ENCODE data around the gene TNFRSF6B.
A peak's percentile ranks its signal among the peaks of the same experiment; 100 is the strongest.

Gene TNFRSF6B

GRCh38 chr20:63693733-63694583 is 2.5 kb upstream of the TNFRSF6B start:
- no peaks in the 10 kb centered on the region for H3K27me3 ChIP-seq (ENCODE audit: control insufficient read depth, insufficient read depth, low read length)
- H3K9me3 ChIP-seq (ENCODE audit: control insufficient read depth, insufficient read depth, low read depth, low read length): no peaks in the 10 kb centered on the region
- peaks cover 21% of the 10 kb centered on the region for H3K4me1 ChIP-seq (ENCODE audit: control insufficient read depth, insufficient read depth, low read length)
- H3K27ac ChIP-seq (ENCODE audit: low read depth, low read length): no peak overlapping the region
- peaks cover 10% of the 10 kb centered on the region for H3K36me3 ChIP-seq (ENCODE audit: control insufficient read depth, insufficient read depth, low read length)
- no peak overlapping the region for H3K4me3 ChIP-seq (ENCODE audit: low read depth, low read length)
- no peak overlapping the region for H3K9ac ChIP-seq (ENCODE audit: low read length)

GRCh38 chr20:63694584-63695423 is 1.6 kb upstream of the TNFRSF6B start:
- peaks cover 10% of the 10 kb centered on the region for H3K36me3 ChIP-seq (ENCODE audit: control insufficient read depth, insufficient read depth, low read length)
- H3K4me1 ChIP-seq (ENCODE audit: control insufficient read depth, insufficient read depth, low read length): peaks cover 29% of the 10 kb centered on the region
- H3K27ac ChIP-seq (ENCODE audit: low read depth, low read length): no peak overlapping the region
- H3K9ac ChIP-seq (ENCODE audit: low read length): no peak overlapping the region
- no peak overlapping the region for H3K4me3 ChIP-seq (ENCODE audit: low read depth, low read length)
- no peaks in the 10 kb centered on the region for H3K27me3 ChIP-seq (ENCODE audit: control insufficient read depth, insufficient read depth, low read length)
- H3K9me3 ChIP-seq (ENCODE audit: control insufficient read depth, insufficient read depth, low read depth, low read length): no peaks in the 10 kb centered on the region

- Histone ChIP-seq H3K4me3 (ENCODE audit: low read depth, low read length) (peak overlapping the region; percentile 66; the same call in 1 of the 2 replicates), H3K9me3 (ENCODE audit: control insufficient read depth, insufficient read depth, low read depth, low read length) (no peaks in the 10 kb centered on the region), H3K4me1 (ENCODE audit: control insufficient read depth, insufficient read depth, low read length) (peaks cover 32% of the 10 kb centered on the region), H3K36me3 (ENCODE audit: control insufficient read depth, insufficient read depth, low read length) (peaks cover 7% of the 10 kb centered on the region), H3K27ac (ENCODE audit: low read depth, low read length) (no peak overlapping the region), H3K27me3 (ENCODE audit: control insufficient read depth, insufficient read depth, low read length) (no peaks in the 10 kb centered on the region), H3K9ac (ENCODE audit: low read length) (no peak overlapping the region)
Observed at GRCh38 chr20:63695424-63696305, 787 bp upstream of the TNFRSF6B start.

GRCh38 chr20:63696306-63696627 is 185 bp upstream of the TNFRSF6B start:
- peak overlapping the region; percentile 56 for H3K9ac ChIP-seq (ENCODE audit: low read length)
- peak overlapping the region; percentile 66 for H3K4me3 ChIP-seq (ENCODE audit: low read depth, low read length)
- peaks cover 32% of the 10 kb centered on the region for H3K4me1 ChIP-seq (ENCODE audit: control insufficient read depth, insufficient read depth, low read length)
- H3K9me3 ChIP-seq (ENCODE audit: control insufficient read depth, insufficient read depth, low read depth, low read length): no peaks in the 10 kb centered on the region
- no peaks in the 10 kb centered on the region for H3K27me3 ChIP-seq (ENCODE audit: control insufficient read depth, insufficient read depth, low read length)
- peaks cover 7% of the 10 kb centered on the region for H3K36me3 ChIP-seq (ENCODE audit: control insufficient read depth, insufficient read depth, low read length)
- H3K27ac ChIP-seq (ENCODE audit: low read depth, low read length): no peak overlapping the region

- peak overlapping the region; percentile 56 for H3K9ac ChIP-seq (ENCODE audit: low read length)
- H3K27ac ChIP-seq (ENCODE audit: low read depth, low read length): no peak overlapping the region
- peaks cover 4% of the 10 kb centered on the region for H3K36me3 ChIP-seq (ENCODE audit: control insufficient read depth, insufficient read depth, low read length)
- peak overlapping the region; percentile 66 for H3K4me3 ChIP-seq (ENCODE audit: low read depth, low read length)
- no peaks in the 10 kb centered on the region for H3K9me3 ChIP-seq (ENCODE audit: control insufficient read depth, insufficient read depth, low read depth, low read length)
- no peaks in the 10 kb centered on the region for H3K27me3 ChIP-seq (ENCODE audit: control insufficient read depth, insufficient read depth, low read length)
- H3K4me1 ChIP-seq (ENCODE audit: control insufficient read depth, insufficient read depth, low read length): peaks cover 32% of the 10 kb centered on the region
Observed at GRCh38 chr20:63697357-63697867, 960 bp downstream of the TNFRSF6B start.

GRCh38 chr20:63697868-63698545 is 1.6 kb downstream of the TNFRSF6B start:
- Histone ChIP-seq H3K4me1 (ENCODE audit: control insufficient read depth, insufficient read depth, low read length) (peaks cover 32% of the 10 kb centered on the region), H3K9me3 (ENCODE audit: control insufficient read depth, insufficient read depth, low read depth, low read length) (no peaks in the 10 kb centered on the region), H3K36me3 (ENCODE audit: control insufficient read depth, insufficient read depth, low read length) (peaks cover 4% of the 10 kb centered on the region), H3K27ac (ENCODE audit: low read depth, low read length) (no peak overlapping the region), H3K9ac (ENCODE audit: low read length) (no peak overlapping the region), H3K4me3 (ENCODE audit: low read depth, low read length) (no peak overlapping the region), H3K27me3 (ENCODE audit: control insufficient read depth, insufficient read depth, low read length) (no peaks in the 10 kb centered on the region)

- H3K4me1 ChIP-seq (ENCODE audit: control insufficient read depth, insufficient read depth, low read length): peaks cover 32% of the 10 kb centered on the region
- no peaks in the 10 kb centered on the region for H3K9me3 ChIP-seq (ENCODE audit: control insufficient read depth, insufficient read depth, low read depth, low read length)
- peaks cover 7% of the 10 kb centered on the region; the same call in 1 of the 2 replicates for H3K36me3 ChIP-seq (ENCODE audit: control insufficient read depth, insufficient read depth, low read length)
- no peaks in the 10 kb centered on the region for H3K27me3 ChIP-seq (ENCODE audit: control insufficient read depth, insufficient read depth, low read length)
- H3K9ac ChIP-seq (ENCODE audit: low read length): peak overlapping the region; percentile 25
- no peak overlapping the region for H3K4me3 ChIP-seq (ENCODE audit: low read depth, low read length)
- H3K27ac ChIP-seq (ENCODE audit: low read depth, low read length): peak overlapping the region; percentile 68; the same call in 1 of the 2 replicates
Observed at GRCh38 chr20:63698739-63699465, 2.5 kb downstream of the TNFRSF6B start.

GRCh38 chr20:63699466-63700198 is 3.2 kb downstream of the TNFRSF6B start:
- 0 out of 2 replicates have a peak overlapping the region, but pooled peaks have one; percentile 57 for H3K27ac ChIP-seq (ENCODE audit: low read depth, low read length)

GRCh38 chr20:63700199-63701050 is 4.0 kb downstream of the TNFRSF6B start:
- H3K9ac ChIP-seq (ENCODE audit: low read length): no peak overlapping the region
- no peaks in the 10 kb centered on the region for H3K27me3 ChIP-seq (ENCODE audit: control insufficient read depth, insufficient read depth, low read length)
- H3K27ac ChIP-seq (ENCODE audit: low read depth, low read length): no peak overlapping the region
- H3K4me1 ChIP-seq (ENCODE audit: control insufficient read depth, insufficient read depth, low read length): peaks cover 32% of the 10 kb centered on the region
- no peak overlapping the region for H3K4me3 ChIP-seq (ENCODE audit: low read depth, low read length)
- peaks cover 18% of the 10 kb centered on the region for H3K36me3 ChIP-seq (ENCODE audit: control insufficient read depth, insufficient read depth, low read length)
- no peaks in the 10 kb centered on the region for H3K9me3 ChIP-seq (ENCODE audit: control insufficient read depth, insufficient read depth, low read depth, low read length)

More at GRCh38 chr20:63699466-63700198, 3.2 kb downstream of the TNFRSF6B start:
- Histone ChIP-seq H3K4me1 (ENCODE audit: control insufficient read depth, insufficient read depth, low read length) (peaks cover 32% of the 10 kb centered on the region), H3K4me3 (ENCODE audit: low read depth, low read length) (no peak overlapping the region), H3K9me3 (ENCODE audit: control insufficient read depth, insufficient read depth, low read depth, low read length) (no peaks in the 10 kb centered on the region), H3K36me3 (ENCODE audit: control insufficient read depth, insufficient read depth, low read length) (peaks cover 10% of the 10 kb centered on the region), H3K27me3 (ENCODE audit: control insufficient read depth, insufficient read depth, low read length) (no peaks in the 10 kb centered on the region), H3K9ac (ENCODE audit: low read length) (peak overlapping the region; percentile 25)

Measured in HUES6 (cell line).